Ovary (tissue), 9 donors: Measurements from ENCODE around the gene MPND. TPM values are rescaled to one million over a fixed set of nuclear protein-coding genes. Genes with fewer than 3 reads are reported as not detected.
A peak's percentile ranks its signal among the peaks of the same experiment; 100 is the strongest.
"Not testable (repeated sequence)": the region's sequence is repeated elsewhere in the genome, so short reads cannot be mapped to it uniquely, and the experiment has no call there.

Experiments used
- DNase-seq, 5 donors: peaks; one replicate each; pipeline ENCODE4 v3.0.0-alpha.2; 2019 to 2020
- H3K27ac ChIP-seq, 2 donors: fragments of 200-600 bp; one replicate each; pipeline versions ENCODE4 v1.5.1 to v1.8.0; 2019 to 2022
- H3K27me3 ChIP-seq: fragments of 200-600 bp; one replicate; pipeline ENCODE4 v1.8.0; 2022
- H3K36me3 ChIP-seq: fragments of 200-600 bp; sonication (generic); one replicate; pipeline ENCODE4 v1.5.1; 2019
- H3K4me1 ChIP-seq: one replicate; pipeline ENCODE4 v1.8.1; 2013; ENCODE audit warnings: mild to moderate bottlenecking, moderate library complexity; ENCODE audit not compliant: insufficient read depth
- H3K4me3 ChIP-seq: fragments of 200-600 bp; sonication (generic); one replicate; pipeline ENCODE4 v1.5.1; 2017
- H3K9me3 ChIP-seq, 2 donors: fragments of 200-600 bp in 1 of 2; sonication (generic) in 1 of 2; one replicate each; pipeline versions ENCODE4 v1.5.1 to v1.8.1; 2013 to 2019; ENCODE audit warnings: mild to moderate bottlenecking in 1 of 2, moderate library complexity in 1 of 2
- EP300 ChIP-seq: sonication (generic); formaldehyde crosslinking; IDR thresholded peaks from one replicate; pipeline ENCODE4 v1.6.1; 2017; ENCODE audit warnings: antibody characterized with exemption
- POLR2A ChIP-seq: fragments of 450-650 bp; IDR thresholded peaks from one replicate; pipeline ENCODE4 v1.6.1; 2017; ENCODE audit warnings: antibody characterized with exemption, mild to moderate bottlenecking, moderate library complexity
- WGBS, 3 donors: extraction: QIAGEN DNeasy Blood & Tissue Kit in 1 of 3; methylation state at CpG; one replicate each; pipeline versions ENCODE4 v1.1.5 to v1.1.7; 2013 to 2017; 5-methylcytosine and 5-hydroxymethylcytosine counted together
- intact Hi-C, 4 donors: fragments of 100-400 bp; cut with DNase I; formaldehyde crosslinking; loops; one replicate each; pipeline versions ENCODE4 v1.11.0 to v1.15.1; 2022 to 2023
- polyA plus RNA-seq, 2 donors: library from polyadenylated mRNA; stranded (reverse); fragments of 200-250 nt in 1 of 2; fragments of 350-450 nt in 1 of 2; fragmentation: Illumina TruSeq in 1 of 2; extraction: RNeasy Lipid Tissue Mini Kit (QIAGEN cat#74804) in 1 of 2; gene quantifications; one replicate each; pipeline ENCODE4 v1.2.3, GENCODE V29; 2013 to 2014
- total RNA-seq, 7 donors: library from RNA; depleted of rRNA in 2 of 7; stranded (reverse); fragments of >200 nt in 2 of 7; fragmentation: NEBNext Ultra II Directional in 3 of 7; extraction: Animal tissue kit (Norgen Biotek cat#: 25700) in 3 of 7; gene quantifications; one replicate each; pipeline versions ENCODE4 v1.1.0 to v1.2.4, GENCODE V29; 2016 to 2023
- TF ChIP-seq, protein P1 (sequence below), 3 donors: fragments of 450-650 bp in 2 of 3; fragments of 200-600 bp in 1 of 3; IDR thresholded peaks; one replicate each; pipeline versions ENCODE4 v1.5.1 to v1.8.0; 2016 to 2022; ENCODE audit warnings: antibody characterized with exemption in 3 of 3, mild to moderate bottlenecking in 1 of 3
- donor health status: DM: no; HTN: no; CAD: no; lungs with moderate emphysema.
- donor health status: DM: no; HTN: no; CAD: no.
- donor health status: Bipolar disorder and iron deficiency.
- donor health status: DM: yes; HTN: yes; CAD: no.
- donor health status: DM: no; HTN: no; CAD: no.
- donor health status: DM: yes; HTN: yes; CAD: no.

The MPND gene
- total and polyA plus RNA-seq, 9 donors = 2.4 to 31.1 (median 15.1) TPM

DNA sequence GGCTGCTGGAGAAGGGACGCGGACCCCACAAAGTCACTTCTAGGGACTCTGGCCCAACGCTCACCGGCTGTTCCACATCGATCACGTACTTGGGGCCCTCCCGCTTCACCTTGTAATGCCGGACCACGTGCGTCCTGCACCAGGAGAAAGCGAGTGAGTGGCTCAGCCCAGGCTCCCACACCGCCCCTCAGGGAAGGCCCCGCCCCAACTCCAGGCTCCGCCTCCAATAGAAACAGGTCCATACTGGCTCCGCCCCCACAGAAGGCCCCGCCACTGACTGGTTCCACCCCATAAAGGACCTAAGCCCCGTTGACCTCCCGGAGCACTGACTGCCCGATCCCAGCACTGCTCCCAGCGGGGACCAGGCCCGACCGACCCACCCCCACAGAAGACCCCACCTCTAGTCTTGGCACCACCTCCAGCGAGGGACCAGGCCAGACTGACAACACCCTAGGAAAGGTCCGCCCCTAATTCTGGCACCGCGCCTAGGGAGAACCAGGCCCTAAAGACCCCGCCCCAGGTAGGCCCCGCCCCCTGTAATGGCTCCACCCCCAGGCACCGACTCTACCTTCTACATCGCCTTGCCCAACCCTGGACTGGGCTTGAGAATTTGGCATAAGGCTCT is 16.0 kb upstream of the MPND start:
- no peaks in the 10 kb centered on the region for H3K36me3 ChIP-seq
- peaks cover 6% of the 10 kb centered on the region for H3K4me1 ChIP-seq
- no peaks in the 10 kb centered on the region for H3K9me3 ChIP-seq
- DNase-seq = peak; percentile 94 to 97 (median 95)
- H3K27ac ChIP-seq = peak overlapping the region in 1 of 2 donors; percentile 77
- peak overlapping the region; percentile 48 for H3K4me3 ChIP-seq
- TF ChIP-seq EP300 (no peak), POLR2A (no peak)
- TF ChIP-seq, protein P1, sequence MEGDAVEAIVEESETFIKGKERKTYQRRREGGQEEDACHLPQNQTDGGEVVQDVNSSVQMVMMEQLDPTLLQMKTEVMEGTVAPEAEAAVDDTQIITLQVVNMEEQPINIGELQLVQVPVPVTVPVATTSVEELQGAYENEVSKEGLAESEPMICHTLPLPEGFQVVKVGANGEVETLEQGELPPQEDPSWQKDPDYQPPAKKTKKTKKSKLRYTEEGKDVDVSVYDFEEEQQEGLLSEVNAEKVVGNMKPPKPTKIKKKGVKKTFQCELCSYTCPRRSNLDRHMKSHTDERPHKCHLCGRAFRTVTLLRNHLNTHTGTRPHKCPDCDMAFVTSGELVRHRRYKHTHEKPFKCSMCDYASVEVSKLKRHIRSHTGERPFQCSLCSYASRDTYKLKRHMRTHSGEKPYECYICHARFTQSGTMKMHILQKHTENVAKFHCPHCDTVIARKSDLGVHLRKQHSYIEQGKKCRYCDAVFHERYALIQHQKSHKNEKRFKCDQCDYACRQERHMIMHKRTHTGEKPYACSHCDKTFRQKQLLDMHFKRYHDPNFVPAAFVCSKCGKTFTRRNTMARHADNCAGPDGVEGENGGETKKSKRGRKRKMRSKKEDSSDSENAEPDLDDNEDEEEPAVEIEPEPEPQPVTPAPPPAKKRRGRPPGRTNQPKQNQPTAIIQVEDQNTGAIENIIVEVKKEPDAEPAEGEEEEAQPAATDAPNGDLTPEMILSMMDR (IDR thresholded peaks at IDR 0.05) = no peak
- no peaks in the 10 kb centered on the region for H3K27me3 ChIP-seq
- 0 to 9% (median 1%) methylated on average over 16 to 30 of the region's 30 CpGs for WGBS, 3 donors
- intact Hi-C loops = no loop called here

DNA sequence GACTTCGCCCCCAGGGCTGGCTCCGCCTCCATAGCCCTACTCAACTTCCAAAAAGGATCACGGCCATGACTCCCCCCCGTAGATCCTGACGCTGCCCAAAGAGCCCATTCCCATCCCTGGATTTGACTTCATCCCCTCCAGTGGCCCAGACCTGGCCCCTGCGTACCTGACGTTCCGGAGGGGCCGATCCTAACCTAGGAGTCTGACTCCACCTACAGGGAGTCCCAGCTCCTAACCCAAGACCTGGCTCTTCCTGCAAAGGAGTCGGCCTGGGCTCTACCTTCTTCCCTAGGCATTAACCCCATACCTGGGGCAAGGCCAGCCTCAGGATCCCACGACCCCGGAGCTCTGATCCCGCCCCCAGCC is 15.5 kb upstream of the MPND start:
- Histone ChIP-seq H3K36me3 (no peaks in the 10 kb centered on the region), H3K4me3 (peak overlapping the region; percentile 48), H3K27ac (peak overlapping the region in 1 of 2 donors; percentile 77), H3K4me1 (peaks cover 6% of the 10 kb centered on the region), H3K27me3 (no peaks in the 10 kb centered on the region), H3K9me3 (no peaks in the 10 kb centered on the region)
- intact Hi-C loops = no loop called here
- WGBS, 3 donors = 3 to 6% (median 3%) methylated on average over 13 of the region's 13 CpGs
- TF ChIP-seq POLR2A = peak; percentile 8
- TF ChIP-seq, protein P1 (IDR thresholded peaks at IDR 0.05) = peak in 1 of 3 donors; percentile 8
- TF ChIP-seq EP300 = no peak
- no peak for DNase-seq

GRCh38 chr19:4328243-4328990 is 14.9 kb upstream of the MPND start:
- TF ChIP-seq POLR2A (peak; percentile 60), EP300 (no peak)
- TF ChIP-seq, protein P1 (IDR thresholded peaks at IDR 0.05) = peak in 1 of 3 donors; percentile 8
- Histone ChIP-seq H3K36me3 (no peaks in the 10 kb centered on the region), H3K27me3 (no peaks in the 10 kb centered on the region), H3K9me3 (no peaks in the 10 kb centered on the region), H3K4me3 (peak overlapping the region; percentile 52), H3K4me1 (peaks cover 6% of the 10 kb centered on the region), H3K27ac (peak overlapping the region in 1 of 2 donors; percentile 77)
- WGBS, 3 donors = 1 to 3% (median 1%) methylated on average over 46 to 49 of the region's 49 CpGs
- peak; percentile 99 to 100 (median 100) for DNase-seq
- intact Hi-C loops = no loop called here

GRCh38 chr19:4328991-4329681 is 14.2 kb upstream of the MPND start:
- H3K9me3 ChIP-seq, intact Hi-C loops, H3K27me3 ChIP-seq, H3K4me1 ChIP-seq, H3K36me3 ChIP-seq: not testable (repeated sequence)
- Histone ChIP-seq H3K27ac (peak overlapping the region in 1 of 2 donors; percentile 41), H3K4me3 (peak overlapping the region; percentile 52)
- peak; percentile 47 to 77 (median 64) for DNase-seq
- WGBS, 3 donors = 20 to 30% (median 30%) methylated on average over 35 of the region's 35 CpGs
